ENCODE data around the gene LRP6. TPM values are rescaled to one million over a fixed set of nuclear protein-coding genes. Genes with fewer than 3 reads are reported as not detected.

The LRP6 gene
- total and polyA plus RNA-seq, 8 donors, result 44.5 to 65.7 (median 62.2) TPM

DNA sequence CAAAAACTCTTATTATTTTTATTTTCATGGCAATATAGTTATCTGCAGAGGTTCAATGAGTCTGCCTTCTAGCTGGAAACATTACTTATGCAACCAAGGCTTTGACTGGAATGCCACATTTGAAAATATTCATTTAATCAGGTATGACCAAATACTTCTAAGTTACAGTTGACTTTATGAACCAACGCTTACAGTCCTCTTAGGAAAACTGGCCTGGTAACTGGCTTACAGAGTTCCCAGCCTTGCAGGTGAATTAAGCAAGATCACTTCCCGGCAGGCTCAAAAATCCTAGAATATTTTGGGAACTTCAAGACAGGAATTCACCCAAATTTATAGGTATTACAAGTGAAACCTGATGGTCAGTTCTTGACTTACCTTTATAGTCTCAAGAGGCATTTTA is 12.3 kb downstream of the LRP6 start:
- Histone ChIP-seq H3K27ac (no peak overlapping the region), H3K36me3 (no peaks in the 10 kb centered on the region), H3K4me1 (peaks cover 5 to 12% of the 10 kb centered on the region in 2 donors), H3K4me3 (no peak overlapping the region), H3K27me3 (no peaks in the 10 kb centered on the region), H3K9me3 (no peaks in the 10 kb centered on the region)
- TF ChIP-seq, protein P1, sequence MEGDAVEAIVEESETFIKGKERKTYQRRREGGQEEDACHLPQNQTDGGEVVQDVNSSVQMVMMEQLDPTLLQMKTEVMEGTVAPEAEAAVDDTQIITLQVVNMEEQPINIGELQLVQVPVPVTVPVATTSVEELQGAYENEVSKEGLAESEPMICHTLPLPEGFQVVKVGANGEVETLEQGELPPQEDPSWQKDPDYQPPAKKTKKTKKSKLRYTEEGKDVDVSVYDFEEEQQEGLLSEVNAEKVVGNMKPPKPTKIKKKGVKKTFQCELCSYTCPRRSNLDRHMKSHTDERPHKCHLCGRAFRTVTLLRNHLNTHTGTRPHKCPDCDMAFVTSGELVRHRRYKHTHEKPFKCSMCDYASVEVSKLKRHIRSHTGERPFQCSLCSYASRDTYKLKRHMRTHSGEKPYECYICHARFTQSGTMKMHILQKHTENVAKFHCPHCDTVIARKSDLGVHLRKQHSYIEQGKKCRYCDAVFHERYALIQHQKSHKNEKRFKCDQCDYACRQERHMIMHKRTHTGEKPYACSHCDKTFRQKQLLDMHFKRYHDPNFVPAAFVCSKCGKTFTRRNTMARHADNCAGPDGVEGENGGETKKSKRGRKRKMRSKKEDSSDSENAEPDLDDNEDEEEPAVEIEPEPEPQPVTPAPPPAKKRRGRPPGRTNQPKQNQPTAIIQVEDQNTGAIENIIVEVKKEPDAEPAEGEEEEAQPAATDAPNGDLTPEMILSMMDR (IDR thresholded peaks at IDR 0.05), result no peak
- intact Hi-C loops (cut with DNase I), result no loop called here
- DNase-seq, result no peak
- ATAC-seq, result peak; percentile 89

DNA sequence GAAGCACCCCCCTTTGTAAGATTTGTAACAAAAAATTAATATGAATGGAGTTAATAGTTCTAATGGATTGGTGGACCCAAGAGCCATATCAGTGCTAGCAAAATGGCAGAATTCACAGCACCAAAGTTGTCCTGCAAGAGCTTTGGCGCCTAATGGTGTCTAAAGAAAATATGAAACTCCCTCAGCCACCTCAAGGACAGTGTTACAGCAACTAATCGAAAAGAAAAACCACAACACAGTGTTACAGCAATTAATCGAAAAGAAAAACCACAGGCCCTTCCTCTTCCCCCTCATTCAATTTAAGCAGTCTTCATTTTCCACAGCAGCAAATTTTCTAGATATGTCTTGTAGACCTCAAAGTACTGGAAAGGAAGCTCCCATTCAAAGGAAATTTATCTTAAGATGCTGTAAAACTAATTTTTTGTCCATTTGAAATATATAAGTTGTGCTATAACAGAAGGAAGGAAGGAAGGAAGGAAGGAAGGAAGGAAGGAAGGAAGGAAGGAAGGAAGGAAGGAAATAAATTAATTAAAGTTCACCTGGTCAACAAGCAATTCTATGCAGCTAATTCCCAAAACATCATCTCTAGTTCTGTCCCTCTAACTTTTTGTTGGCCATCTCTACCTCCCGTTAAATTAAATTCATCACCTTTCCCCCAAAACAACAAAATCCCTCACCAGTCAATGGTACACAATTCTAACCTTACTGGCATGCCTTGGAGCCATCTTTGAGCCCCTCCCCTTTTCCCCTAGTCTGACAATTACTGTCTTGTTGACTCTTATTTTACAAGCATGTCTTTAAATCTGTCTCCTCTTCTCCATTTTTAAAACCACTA is 17.4 kb downstream of the LRP6 start:
- H3K27me3 ChIP-seq, result no peaks in the 10 kb centered on the region
- no peak overlapping the region for H3K4me3 ChIP-seq
- no peak overlapping the region for H3K27ac ChIP-seq
- no peaks in the 10 kb centered on the region for H3K36me3 ChIP-seq
- TF ChIP-seq, protein P1 (IDR thresholded peaks at IDR 0.05), result no peak
- DNase-seq (no peak), ATAC-seq (no peak)
- no peaks in the 10 kb centered on the region for H3K9me3 ChIP-seq
- intact Hi-C loops (cut with DNase I), result no loop called here
- peaks cover 0 to 3% of the 10 kb centered on the region in 2 donors for H3K4me1 ChIP-seq

DNA sequence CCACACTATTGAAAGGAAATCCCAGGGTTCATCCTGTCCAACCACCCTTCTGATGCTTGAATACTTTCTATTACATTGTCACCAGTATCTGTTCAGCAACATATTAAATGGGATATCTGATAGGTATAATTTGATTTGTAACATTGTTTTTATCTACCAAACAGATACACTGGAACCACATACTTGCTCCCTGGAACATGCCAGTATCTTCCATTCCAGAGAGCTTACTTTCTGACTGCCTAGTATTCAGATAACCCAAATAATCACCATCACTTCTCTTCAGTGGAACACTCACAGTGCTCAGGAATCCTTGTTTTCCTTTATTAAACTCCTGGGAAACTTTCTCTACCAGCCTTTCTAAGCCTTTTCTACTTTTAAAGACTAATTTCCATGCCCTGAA is 19.3 kb downstream of the LRP6 start:
- Histone ChIP-seq H3K4me1 (no peaks in the 10 kb centered on the region), H3K27ac (no peak overlapping the region), H3K9me3 (no peaks in the 10 kb centered on the region), H3K27me3 (no peaks in the 10 kb centered on the region), H3K4me3 (no peak overlapping the region), H3K36me3 (no peaks in the 10 kb centered on the region)
- ATAC-seq (no peak), DNase-seq (no peak)
- intact Hi-C loops (cut with DNase I), result no loop called here
- TF ChIP-seq, protein P1 (IDR thresholded peaks at IDR 0.05), result no peak

DNA sequence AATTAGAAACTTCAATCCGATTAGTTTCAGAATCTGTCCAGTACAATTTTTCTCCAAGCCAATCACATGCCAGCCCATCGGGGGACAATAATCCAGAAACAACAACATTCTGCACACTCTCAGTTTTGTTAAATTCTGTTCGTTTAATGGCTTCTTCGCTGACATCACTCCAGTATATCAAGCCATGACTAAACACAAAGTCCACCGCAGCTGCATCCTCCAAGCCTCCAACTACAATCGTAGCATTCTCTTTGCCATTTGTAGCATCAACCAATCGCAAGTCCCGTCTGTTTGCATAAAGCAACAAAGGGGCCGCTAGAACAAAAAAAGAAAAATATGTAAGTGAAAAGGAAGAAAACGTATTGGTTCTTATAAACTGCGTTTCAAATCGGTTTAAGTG is 22.5 kb downstream of the LRP6 start:
- H3K27ac ChIP-seq, result no peak overlapping the region
- no peaks in the 10 kb centered on the region for H3K4me1 ChIP-seq
- no peak for ATAC-seq
- no peaks in the 10 kb centered on the region for H3K9me3 ChIP-seq
- TF ChIP-seq, protein P1 (IDR thresholded peaks at IDR 0.05), result no peak
- intact Hi-C loops (cut with DNase I), result no loop called here
- H3K36me3 ChIP-seq, result no peaks in the 10 kb centered on the region
- no peak for DNase-seq
- H3K4me3 ChIP-seq, result no peak overlapping the region
- no peaks in the 10 kb centered on the region for H3K27me3 ChIP-seq

DNA sequence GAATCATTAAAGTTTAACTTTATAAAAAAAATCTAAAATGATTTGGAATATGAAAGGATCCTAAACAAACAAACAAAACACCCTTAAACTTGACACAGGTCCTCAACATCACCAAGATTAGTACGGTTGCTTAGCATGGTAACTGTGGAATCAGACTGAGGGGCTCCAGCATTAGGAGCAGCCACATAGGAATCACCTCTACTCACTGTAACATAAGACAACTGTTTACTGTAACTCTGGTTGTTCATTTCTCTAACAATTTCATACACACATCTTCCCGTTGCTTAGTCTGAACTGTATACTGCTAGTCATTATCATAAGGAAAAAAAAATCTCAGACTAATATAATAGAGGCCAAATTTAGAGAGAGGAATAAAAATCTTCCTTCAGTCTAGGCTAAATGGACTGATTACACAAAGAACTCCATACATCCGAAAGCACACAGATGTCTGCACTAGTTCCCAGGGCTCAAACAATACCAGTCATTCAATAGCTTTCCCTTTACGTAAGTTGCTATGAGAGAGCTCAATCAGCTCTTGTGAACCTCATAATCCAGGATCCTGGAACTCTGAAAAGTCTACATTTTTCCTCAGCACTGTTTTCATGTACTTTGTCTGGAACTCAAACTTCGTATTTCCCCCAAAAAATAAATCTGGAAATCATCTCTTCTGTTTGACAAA is 26.0 kb downstream of the LRP6 start:
- Histone ChIP-seq H3K36me3 (no peaks in the 10 kb centered on the region), H3K9me3 (peaks cover 0 to under 1% of the 10 kb centered on the region in 2 donors), H3K4me1 (no peaks in the 10 kb centered on the region), H3K27ac (no peak overlapping the region), H3K4me3 (no peak overlapping the region), H3K27me3 (no peaks in the 10 kb centered on the region)
- DNase-seq (no peak), ATAC-seq (peak; percentile 18)
- TF ChIP-seq, protein P1 (IDR thresholded peaks at IDR 0.05), result no peak
- intact Hi-C loops (cut with DNase I), result no loop called here
